ENCODE measurements around the gene CHPF2.

Gene CHPF2

DNA sequence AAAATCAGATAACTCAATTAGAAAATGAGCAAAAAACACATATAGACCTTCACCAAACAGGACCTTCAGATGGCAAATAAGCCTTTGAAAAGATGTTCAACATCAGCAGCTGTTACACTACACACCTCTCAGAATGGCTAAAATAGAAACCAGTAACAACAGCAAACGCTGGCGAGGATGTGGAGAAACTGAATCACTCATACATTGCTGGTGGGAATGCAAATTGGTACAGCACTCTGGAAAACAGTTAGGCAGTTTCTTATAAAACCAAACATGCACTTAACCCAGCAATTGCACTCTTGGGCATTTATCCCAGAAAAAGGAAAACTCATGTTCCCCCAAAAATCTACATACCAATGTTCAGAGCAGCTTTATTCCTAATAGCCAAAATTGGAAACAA lies 53.9 kb downstream of the CHPF2 start:
- Histone ChIP-seq H3K36me3 (ENCODE audit: insufficient read depth, insufficient read length, low read length) (no peaks in the 10 kb centered on the region), H3K27me3 (ENCODE audit: insufficient read depth, insufficient read length) (peaks cover under 1% of the 10 kb centered on the region), H3K9me3 (ENCODE audit: insufficient read depth, low read length) (peaks cover 3% of the 10 kb centered on the region; the same call in 1 of the 2 replicates), H3K4me3 (ENCODE audit: insufficient read length, low read depth) (no peak overlapping the region), H3K9ac (ENCODE audit: insufficient read length, low read depth) (no peak overlapping the region), H3K4me1 (ENCODE audit: insufficient read depth, insufficient read length) (no peaks in the 10 kb centered on the region)
- TF ChIP-seq YY1 (IDR thresholded peaks at IDR 0.05; ENCODE audit: insufficient read depth, insufficient read length) (no peak), SUZ12 (IDR thresholded peaks at IDR 0.05; ENCODE audit: extremely low read depth, insufficient read depth, insufficient read length) (no peak), ZNF274 (IDR thresholded peaks at IDR 0.05; ENCODE audit: low read depth, low read length) (no peak)
- no peak for DNase-seq (ENCODE audit: low read depth, low spot score)
